ENCODE results near the gene MAD1L1.

DNA sequence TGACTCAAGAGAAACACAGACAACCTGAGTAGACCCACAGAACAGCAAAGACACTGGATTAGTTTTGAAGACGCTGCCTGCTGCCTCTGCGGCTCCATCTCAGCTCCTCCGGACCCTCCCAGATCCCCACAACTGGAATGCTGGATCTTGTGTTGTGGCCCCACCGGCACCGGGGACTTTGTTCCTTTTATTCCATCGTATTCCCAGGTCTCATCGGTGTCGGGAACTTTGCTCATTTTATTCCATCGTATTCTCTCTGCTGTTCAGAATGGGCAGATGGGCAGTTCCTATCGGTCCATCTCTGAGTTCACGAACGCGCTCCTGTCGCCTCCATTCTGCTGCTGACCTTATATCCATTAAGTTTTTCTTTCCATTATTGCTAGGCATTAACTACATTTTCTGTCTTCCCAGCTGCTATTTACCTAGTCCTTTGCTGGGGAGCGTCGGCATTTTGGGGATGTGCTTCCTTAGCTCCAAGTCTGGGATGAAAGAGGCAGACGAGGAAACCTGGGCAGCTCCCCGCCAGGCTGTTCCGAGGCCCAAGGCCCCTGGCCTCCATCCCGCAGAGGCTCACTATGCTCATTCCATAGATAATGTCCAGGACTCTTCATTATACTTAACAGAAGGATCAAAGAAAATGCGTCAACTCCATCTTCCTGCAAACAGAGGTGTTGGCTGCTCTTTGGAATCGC, 192.4 kb downstream of the MAD1L1 start:
- TF ChIP-seq, protein P1, sequence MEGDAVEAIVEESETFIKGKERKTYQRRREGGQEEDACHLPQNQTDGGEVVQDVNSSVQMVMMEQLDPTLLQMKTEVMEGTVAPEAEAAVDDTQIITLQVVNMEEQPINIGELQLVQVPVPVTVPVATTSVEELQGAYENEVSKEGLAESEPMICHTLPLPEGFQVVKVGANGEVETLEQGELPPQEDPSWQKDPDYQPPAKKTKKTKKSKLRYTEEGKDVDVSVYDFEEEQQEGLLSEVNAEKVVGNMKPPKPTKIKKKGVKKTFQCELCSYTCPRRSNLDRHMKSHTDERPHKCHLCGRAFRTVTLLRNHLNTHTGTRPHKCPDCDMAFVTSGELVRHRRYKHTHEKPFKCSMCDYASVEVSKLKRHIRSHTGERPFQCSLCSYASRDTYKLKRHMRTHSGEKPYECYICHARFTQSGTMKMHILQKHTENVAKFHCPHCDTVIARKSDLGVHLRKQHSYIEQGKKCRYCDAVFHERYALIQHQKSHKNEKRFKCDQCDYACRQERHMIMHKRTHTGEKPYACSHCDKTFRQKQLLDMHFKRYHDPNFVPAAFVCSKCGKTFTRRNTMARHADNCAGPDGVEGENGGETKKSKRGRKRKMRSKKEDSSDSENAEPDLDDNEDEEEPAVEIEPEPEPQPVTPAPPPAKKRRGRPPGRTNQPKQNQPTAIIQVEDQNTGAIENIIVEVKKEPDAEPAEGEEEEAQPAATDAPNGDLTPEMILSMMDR (conservative IDR thresholded peaks at IDR 0.05; ENCODE audit: low read depth, low read length), result no peak
- TF ChIP-seq EZH2 (IDR thresholded peaks at IDR 0.05; ENCODE audit: borderline replicate concordance, low read depth, low read length, poor library complexity, severe bottlenecking), result no peak
